Neural progenitor cell (in vitro differentiated cells): ENCODE data around the gene PAXX. TPM values are rescaled to one million over a fixed set of nuclear protein-coding genes. Genes with fewer than 3 reads are reported as not detected.

Experiments used
- DNase-seq: peaks from one replicate; pipeline ENCODE4 v3.0.0-alpha.2; 2016; ENCODE audit warnings: low spot score
- H2AFZ ChIP-seq: fragments of 200-600 bp; sonication (generic); replicated peaks from 2 replicates; pipeline ENCODE4 v1.6.1; 2016; ENCODE audit warnings: antibody characterized with exemption
- H3F3A ChIP-seq: fragments of 200-600 bp; sonication (generic); 2 replicates; pipeline ENCODE4 v1.6.1; 2016; ENCODE audit warnings: antibody characterized with exemption, low read depth
- H3K27ac ChIP-seq: fragments of 200-600 bp; sonication (generic); 2 replicates; pipeline ENCODE4 v1.5.1; 2016; ENCODE audit warnings: mild to moderate bottlenecking
- H3K27me3 ChIP-seq: fragments of 200-600 bp; sonication (generic); 2 replicates; pipeline ENCODE4 v1.6.1; 2016; ENCODE audit warnings: mild to moderate bottlenecking, moderate library complexity
- H3K36me3 ChIP-seq: fragments of 200-600 bp; sonication (generic); 2 replicates; pipeline ENCODE4 v1.5.1; 2016
- H3K4me1 ChIP-seq: fragments of 200-600 bp; sonication (generic); 2 replicates; pipeline ENCODE4 v1.6.1; 2016; ENCODE audit warnings: mixed run types
- H3K4me2 ChIP-seq: fragments of 200-600 bp; sonication (generic); 2 replicates; pipeline ENCODE4 v1.6.1; 2016
- H3K4me3 ChIP-seq: fragments of 200-600 bp; sonication (generic); 2 replicates; pipeline ENCODE4 v1.5.1; 2016
- H3K79me2 ChIP-seq: fragments of 200-600 bp; sonication (generic); 2 replicates; pipeline ENCODE4 v1.6.1; 2016; ENCODE audit warnings: low read depth
- H3K9ac ChIP-seq: fragments of 200-600 bp; sonication (generic); 2 replicates; pipeline ENCODE4 v1.6.1; 2016
- H3K9me3 ChIP-seq: fragments of 200-600 bp; sonication (generic); 2 replicates; pipeline ENCODE4 v1.5.1; 2016; ENCODE audit warnings: low read depth
- H4K20me1 ChIP-seq: fragments of 200-600 bp; sonication (generic); 2 replicates; pipeline ENCODE4 v1.6.1; 2016; ENCODE audit warnings: low read depth
- H3K27ac Mint-ChIP-seq: 3 replicates; pipeline ENCODE4 v1.8.0; 2021; ENCODE audit warnings: mixed read lengths
- H3K27me3 Mint-ChIP-seq: 2 replicates; pipeline ENCODE4 v1.8.0; 2022; ENCODE audit warnings: low read depth, mild to moderate bottlenecking, inconsistent platforms, moderate library complexity, mixed read lengths; ENCODE audit not compliant: insufficient read depth
- H3K36me3 Mint-ChIP-seq: 3 replicates; pipeline ENCODE4 v1.8.0; 2021; ENCODE audit warnings: mixed read lengths
- H3K4me1 Mint-ChIP-seq: 3 replicates; pipeline ENCODE4 v1.8.0; 2021; ENCODE audit warnings: mixed read lengths
- H3K4me3 Mint-ChIP-seq: 3 replicates; pipeline ENCODE4 v1.8.0; 2021; ENCODE audit warnings: mild to moderate bottlenecking, moderate library complexity, mixed read lengths
- H3K9me3 Mint-ChIP-seq: 3 replicates; pipeline ENCODE4 v1.8.0; 2020; ENCODE audit warnings: mixed read lengths
- CTCF ChIP-seq: fragments of 200-600 bp; sonication (generic); IDR thresholded peaks from 2 replicates; pipeline ENCODE4 v1.5.1; 2017; ENCODE audit warnings: antibody characterized with exemption, mild to moderate bottlenecking
- EZH2 ChIP-seq: fragments of 200-600 bp; sonication (generic); IDR thresholded peaks from 2 replicates; pipeline ENCODE4 v1.6.1; 2017; ENCODE audit warnings: antibody characterized with exemption, mild to moderate bottlenecking, moderate library complexity
- EZH2phosphoT487 ChIP-seq: fragments of 200-600 bp; sonication (generic); IDR thresholded peaks from 2 replicates; pipeline ENCODE4 v1.6.1; 2017; ENCODE audit warnings: antibody characterized with exemption
- total RNA-seq: library from RNA; depleted of rRNA; stranded (reverse); fragments of >200 nt; gene quantifications from 2 replicates; pipeline ENCODE4 v1.2.3, GENCODE V29; 2015; ENCODE audit warnings: low replicate concordance

The PAXX gene
- total RNA-seq, 1 donor from 2014 or later, result 31.5 TPM

- no peak for DNase-seq
- Histone ChIP-seq H3K4me1 (no peaks in the 10 kb centered on the region), H3K4me3 (no peak overlapping the region), H3K9ac (no peak overlapping the region), H3K9me3 (no peaks in the 10 kb centered on the region), H3F3A (no peaks in the 10 kb centered on the region), H3K79me2 (no peaks in the 10 kb centered on the region), H2AFZ (no peak overlapping the region), H3K27me3 (no peaks in the 10 kb centered on the region), H3K4me2 (no peak overlapping the region), H3K36me3 (no peaks in the 10 kb centered on the region), H3K27ac (no peak overlapping the region), H4K20me1 (no peaks in the 10 kb centered on the region)
- TF ChIP-seq EZH2, result no peak
- TF ChIP-seq CTCF, result no peak
- no peak for TF ChIP-seq EZH2phosphoT487
- no peak overlapping the region for H3K4me3 Mint-ChIP-seq
- H3K27me3 Mint-ChIP-seq, result peaks cover 2% of the 10 kb centered on the region
- no peak overlapping the region for H3K27ac Mint-ChIP-seq
- no peaks in the 10 kb centered on the region for H3K4me1 Mint-ChIP-seq
- peaks cover 5% of the 10 kb centered on the region for H3K36me3 Mint-ChIP-seq
- no peaks in the 10 kb centered on the region for H3K9me3 Mint-ChIP-seq
These were observed 23.8 kb downstream of the PAXX start for GRCh38 chr9:137015976-137016375.

GRCh38 chr9:137016436-137016835 lies 24.2 kb downstream of the PAXX start:
- Mint-ChIP-seq H3K9me3 (no peaks in the 10 kb centered on the region), H3K4me1 (no peaks in the 10 kb centered on the region), H3K27me3 (peaks cover 2% of the 10 kb centered on the region), H3K4me3 (no peak overlapping the region), H3K36me3 (peaks cover 5% of the 10 kb centered on the region), H3K27ac (no peak overlapping the region)
- Histone ChIP-seq H3K79me2 (no peaks in the 10 kb centered on the region), H3K9ac (no peak overlapping the region), H3K4me1 (no peaks in the 10 kb centered on the region), H3K9me3 (no peaks in the 10 kb centered on the region), H3K36me3 (no peaks in the 10 kb centered on the region), H3K27ac (no peak overlapping the region), H3K4me2 (no peak overlapping the region), H2AFZ (no peak overlapping the region), H3K27me3 (no peaks in the 10 kb centered on the region), H3F3A (no peaks in the 10 kb centered on the region), H3K4me3 (no peak overlapping the region), H4K20me1 (no peaks in the 10 kb centered on the region)
- TF ChIP-seq EZH2phosphoT487, result no peak
- TF ChIP-seq EZH2, result no peak
- TF ChIP-seq CTCF, result no peak
- no peak for DNase-seq

GRCh38 chr9:137017071-137017470 lies 24.8 kb downstream of the PAXX start:
- H3K9ac ChIP-seq, result no peak overlapping the region
- TF ChIP-seq EZH2phosphoT487, result no peak
- no peak for TF ChIP-seq CTCF
- TF ChIP-seq EZH2, result no peak
- no peaks in the 10 kb centered on the region for H3K9me3 ChIP-seq
- H3K27me3 ChIP-seq, result no peaks in the 10 kb centered on the region
- H3K27ac ChIP-seq, result no peak overlapping the region
- Mint-ChIP-seq H3K4me3 (no peak overlapping the region), H3K27me3 (peaks cover 2% of the 10 kb centered on the region), H3K36me3 (peaks cover 5% of the 10 kb centered on the region), H3K27ac (peak overlapping the region; percentile 33), H3K9me3 (no peaks in the 10 kb centered on the region), H3K4me1 (no peaks in the 10 kb centered on the region)
- no peak for DNase-seq
- H3K4me1 ChIP-seq, result no peaks in the 10 kb centered on the region
- no peaks in the 10 kb centered on the region for H3K36me3 ChIP-seq
- H3K4me3 ChIP-seq, result no peak overlapping the region
- no peaks in the 10 kb centered on the region for H4K20me1 ChIP-seq
- no peaks in the 10 kb centered on the region for H3F3A ChIP-seq
- no peaks in the 10 kb centered on the region for H3K79me2 ChIP-seq
- no peak overlapping the region for H3K4me2 ChIP-seq
- H2AFZ ChIP-seq, result no peak overlapping the region
